AG10803 (cell line): ENCODE measurements around the gene COA1.
"Not testable (repeated sequence)": the region's sequence is repeated elsewhere in the genome, so short reads cannot be mapped to it uniquely, and the experiment has no call there.

Experiments
- DNase-seq: peaks from one replicate; pipeline ENCODE4 v3.0.0; 2010; ENCODE audit warnings: low read depth
- H3K4me3 ChIP-seq: 2 replicates; pipeline ENCODE4 v1.5.1; 2011; ENCODE audit warnings: mild to moderate bottlenecking, low read length, control low read depth
- CTCF ChIP-seq: conservative IDR thresholded peaks from 2 replicates; pipeline ENCODE4 v1.5.1; 2011; ENCODE audit warnings: mild to moderate bottlenecking, low read length, control low read depth, inconsistent platforms

The COA1 gene

GRCh38 chr7:43686991-43687390 lies 42.3 kb downstream of the COA1 start:
- no peak overlapping the region for H3K4me3 ChIP-seq
- TF ChIP-seq CTCF, result no peak
- no peak for DNase-seq

GRCh38 chr7:43680736-43681135 lies 48.6 kb downstream of the COA1 start:
- DNase-seq, result no peak
- no peak overlapping the region for H3K4me3 ChIP-seq
- no peak for TF ChIP-seq CTCF

- no peak for TF ChIP-seq CTCF
- DNase-seq, result no peak
- no peak overlapping the region for H3K4me3 ChIP-seq
Observed at GRCh38 chr7:43679210-43680068, 49.9 kb downstream of the COA1 start.

GRCh38 chr7:43678315-43678714 lies 51.0 kb downstream of the COA1 start:
- no peak for DNase-seq
- H3K4me3 ChIP-seq, result no peak overlapping the region
- TF ChIP-seq CTCF, result no peak

GRCh38 chr7:43677864-43678263 lies 51.5 kb downstream of the COA1 start:
- DNase-seq, result no peak
- TF ChIP-seq CTCF, result no peak
- H3K4me3 ChIP-seq, result no peak overlapping the region

GRCh38 chr7:43674559-43675436 lies 54.5 kb downstream of the COA1 start:
- no peak overlapping the region for H3K4me3 ChIP-seq
- peak; percentile 93 for DNase-seq
- no peak for TF ChIP-seq CTCF

GRCh38 chr7:43673243-43673976 lies 55.9 kb downstream of the COA1 start:
- H3K4me3 ChIP-seq, DNase-seq: not testable (repeated sequence)
